Endothelial cell of umbilical vein (primary cell): ENCODE data around the gene CAMKV. TPM values are rescaled to one million over a fixed set of nuclear protein-coding genes. Genes with fewer than 3 reads are reported as not detected.
"Not testable (repeated sequence)": the region's sequence is repeated elsewhere in the genome, so short reads cannot be mapped to it uniquely, and the experiment has no call there.

ENCODE experiments used
- BruUV-seq: library from RNA; stranded (reverse); fragments of 400-500 nt; replicated peaks from 2 replicates; lab custom pipeline; 2021; lab: Mats Ljungman, UMichigan
- CTCF ChIA-PET: fragments of 300-600, 350-600 bp; sonication (Branson Sonifier 250); formaldehyde crosslinking; loops from one replicate; lab custom pipeline; 2021; ENCODE audit warnings: antibody characterized with exemption, inconsistent platforms; lab: Charles Lee
- POLR2A ChIA-PET: fragments of 300-600, 350-600 bp; sonication (Branson Sonifier 250); formaldehyde crosslinking; loops from one replicate; lab custom pipeline; 2021; ENCODE audit warnings: antibody characterized with exemption, inconsistent platforms; lab: Charles Lee
- DNase-seq: peaks from one replicate; pipeline ENCODE4 v3.0.0-alpha.2; 2011; ENCODE audit warnings: low read depth, low spot score
- FAIRE-seq: peaks from 2 replicates; lab custom pipeline; 2011; peaks lifted over from hg19 to GRCh38; lab: Jason Lieb, UNC
- H2AFZ ChIP-seq: 2 replicates; pipeline ENCODE4 v1.6.0; 2012; ENCODE audit warnings: low read depth, low read length, control low read depth, inconsistent platforms
- H3K27ac ChIP-seq: 2 replicates; pipeline ENCODE4 v1.5.1; 2011; ENCODE audit warnings: low read depth, mild to moderate bottlenecking, control low read depth, low read length, moderate library complexity; ENCODE audit not compliant: insufficient read depth
- H3K27me3 ChIP-seq, 2 experiments: 2 replicates each; pipeline versions ENCODE4 v1.6.0 to v1.6.1; 2011; ENCODE audit warnings: low read length in 2 of 2, mixed read lengths in 1 of 2; ENCODE audit not compliant: control insufficient read depth in 2 of 2, insufficient read depth in 2 of 2
- H3K36me3 ChIP-seq, 2 experiments: 2 replicates in 1 of 2; 3 replicates in 1 of 2; pipeline ENCODE4 v1.5.1; 2011; ENCODE audit warnings: low read length in 2 of 2, mild to moderate bottlenecking in 1 of 2, moderate library complexity in 1 of 2; ENCODE audit not compliant: control insufficient read depth in 2 of 2, insufficient read depth in 2 of 2; ENCODE audit errors: extremely low read depth in 1 of 2
- H3K4me1 ChIP-seq: 3 replicates; pipeline ENCODE4 v1.5.1; 2011; ENCODE audit warnings: mild to moderate bottlenecking, low read length; ENCODE audit not compliant: control insufficient read depth, insufficient read depth; ENCODE audit errors: extremely low read depth
- H3K4me2 ChIP-seq: 2 replicates; pipeline ENCODE4 v1.6.1; 2011; ENCODE audit warnings: low read length, control low read depth, mixed read lengths; ENCODE audit not compliant: insufficient read depth
- H3K4me3 ChIP-seq, 3 experiments: fragments of 200-600 bp in 1 of 3; sonication (generic), shearing (Covaris generic) in 1 of 3; replicated peaks in 1 of 3; 2 replicates each; pipeline ENCODE4 v1.5.1; 2011 to 2016; ENCODE audit warnings: control low read depth in 3 of 3, low read length in 3 of 3, mild to moderate bottlenecking in 2 of 3, inconsistent platforms in 1 of 3, low read depth in 1 of 3, moderate library complexity in 1 of 3; ENCODE audit not compliant: insufficient read depth in 1 of 3
- H3K79me2 ChIP-seq: 2 replicates; pipeline ENCODE4 v1.6.0; 2012; ENCODE audit warnings: low read length, inconsistent platforms; ENCODE audit not compliant: control insufficient read depth, insufficient read depth
- H3K9ac ChIP-seq: replicated peaks from 2 replicates; pipeline ENCODE3; 2011; ENCODE audit warnings: low read length, control low read depth; ENCODE audit not compliant: insufficient read depth; ENCODE audit errors: extremely low read depth
- H3K9me1 ChIP-seq: replicated peaks from 3 replicates; pipeline ENCODE4 v1.6.0; 2011; ENCODE audit warnings: mild to moderate bottlenecking, low read length; ENCODE audit not compliant: control insufficient read depth, insufficient read depth; ENCODE audit errors: extremely low read depth
- H3K9me3 ChIP-seq: replicated peaks from 2 replicates; pipeline ENCODE4 v1.5.1; 2012; ENCODE audit warnings: low read length, inconsistent platforms; ENCODE audit not compliant: control insufficient read depth, insufficient read depth
- H4K20me1 ChIP-seq: replicated peaks from 2 replicates; pipeline ENCODE3; 2011; ENCODE audit warnings: mild to moderate bottlenecking, low read length; ENCODE audit not compliant: control insufficient read depth, insufficient read depth; ENCODE audit errors: extremely low read depth
- EZH2 ChIP-seq: IDR thresholded peaks from 2 replicates; pipeline ENCODE4 v1.6.1; 2012; ENCODE audit warnings: borderline replicate concordance, low read depth, mild to moderate bottlenecking, moderate library complexity, low read length, inconsistent platforms; ENCODE audit not compliant: severe bottlenecking
- FOS ChIP-seq: IDR thresholded peaks from 2 replicates; pipeline ENCODE4 v1.6.1; 2011; ENCODE audit warnings: mild to moderate bottlenecking, low read length, moderate library complexity, borderline replicate concordance; ENCODE audit not compliant: insufficient read depth
- dilution Hi-C: fragments of 300-500 bp; cut with MboI; formaldehyde crosslinking; loops from one replicate; pipeline ENCODE4 v1.15.0; 2019; ENCODE audit warnings: low sequenced_read_pairs; ENCODE audit not compliant: extremely low pct_ligation_motif_present
- intact Hi-C: fragments of 100-400 bp; cut with micrococcal nuclease; formaldehyde crosslinking; loops from one replicate; pipeline ENCODE4 v1.10.0; 2022
- polyA plus RNA-seq, 4 experiments: library from polyadenylated mRNA; depleted of rRNA in 3 of 4; stranded (reverse) in 3 of 4; unstranded in 1 of 4; fragments of >200 nt; gene quantifications; 2 replicates each; pipeline versions ENCODE4 v1.2.1 to v1.2.3, GENCODE V29; 2011 to 2012; ENCODE audit warnings: missing spikeins in 1 of 4
- total RNA-seq: library from RNA; stranded (reverse); gene quantifications from 2 replicates; pipeline ENCODE4 v1.2.3, GENCODE V29; 2021
- TF ChIP-seq, protein P1 (sequence below), 2 donors: IDR thresholded peaks; 1 replicate in 1 of 2; 2 replicates in 1 of 2; pipeline ENCODE4 v1.5.1; 2011; ENCODE audit warnings: low read length in 2 of 2, mild to moderate bottlenecking in 2 of 2, moderate library complexity in 2 of 2, control low read depth in 1 of 2, inconsistent platforms in 1 of 2, low read depth in 1 of 2; ENCODE audit not compliant: insufficient read depth in 1 of 2; ENCODE audit errors: extremely low read depth in 1 of 2

The CAMKV gene
- total and polyA plus RNA-seq, 2 donors (not counting 3 experiments of a cell fraction or from before 2014, with no cell fraction given) = not detected

DNA sequence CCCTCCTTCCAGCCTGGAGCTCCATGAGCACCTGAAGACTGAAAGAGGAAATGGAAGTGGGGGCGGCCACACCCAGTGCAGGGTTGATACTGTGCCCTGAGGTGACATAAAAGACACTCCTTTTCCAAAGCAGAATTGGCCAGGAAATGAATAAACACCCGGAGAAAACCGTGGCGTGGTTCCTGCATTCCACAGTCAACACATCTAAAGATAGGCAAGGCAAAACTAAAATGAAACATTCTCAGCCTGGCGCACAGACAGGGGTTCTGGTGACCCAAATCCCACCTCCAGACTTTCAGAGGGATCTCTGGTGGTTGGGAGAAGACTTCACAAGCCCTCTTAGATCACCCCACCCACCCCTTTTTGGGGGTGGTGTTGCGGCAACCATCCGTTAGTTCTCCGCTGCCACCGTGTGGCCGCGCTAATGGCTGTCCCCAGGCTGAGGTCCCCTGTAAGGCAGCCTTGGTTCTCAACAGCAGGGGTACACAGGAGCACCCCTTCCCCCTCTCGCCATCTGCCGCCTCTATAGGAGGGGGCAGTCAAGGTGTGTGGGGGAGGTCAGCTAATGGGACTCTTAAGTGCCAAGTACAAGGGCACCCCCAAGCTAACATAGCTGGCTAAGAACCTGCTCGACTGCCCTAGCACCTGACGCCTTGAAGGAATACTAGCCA lies 36.5 kb upstream of the CAMKV start:
- DNase-seq (peak; percentile 64), FAIRE-seq (peak; percentile 80)
- Histone ChIP-seq H3K9ac (no peak overlapping the region), H3K79me2 (no peaks in the 10 kb centered on the region), H3K4me2 (peak overlapping the region; percentile 78), H3K4me3 (peak overlapping the region in 1 of 3 experiments; percentile 41), H3K4me1 (peaks cover 14% of the 10 kb centered on the region), H3K9me1 (no peaks in the 10 kb centered on the region), H3K9me3 (no peaks in the 10 kb centered on the region), H3K27me3 (no peaks in the 10 kb centered on the region), H3K27ac (no peak overlapping the region), H2AFZ (peak overlapping the region; percentile 90), H4K20me1 (no peaks in the 10 kb centered on the region), H3K36me3 (peaks cover 0 to 4% of the 10 kb centered on the region in 2 experiments)
- intact Hi-C loops (loop anchor here (1.0 to 2.0 kb wide), 5 partner anchors 49 to 203 kb away; partner anchors contain the start of genes AMIGO3, INKA1 and TRAIP), dilution Hi-C loops (no loop called here)
- no TSS peak for BruUV-seq
- CTCF ChIA-PET = interaction anchor here (0.6 to 4.0 kb wide), 11 partner anchors 9 to 205 kb away, joined by 3 to 25 read pairs (median 4); partner anchors contain the start of genes AMIGO3 and INKA1
- POLR2A ChIA-PET = no interaction called here
- TF ChIP-seq EZH2 (no peak), FOS (no peak)
- TF ChIP-seq, protein P1, sequence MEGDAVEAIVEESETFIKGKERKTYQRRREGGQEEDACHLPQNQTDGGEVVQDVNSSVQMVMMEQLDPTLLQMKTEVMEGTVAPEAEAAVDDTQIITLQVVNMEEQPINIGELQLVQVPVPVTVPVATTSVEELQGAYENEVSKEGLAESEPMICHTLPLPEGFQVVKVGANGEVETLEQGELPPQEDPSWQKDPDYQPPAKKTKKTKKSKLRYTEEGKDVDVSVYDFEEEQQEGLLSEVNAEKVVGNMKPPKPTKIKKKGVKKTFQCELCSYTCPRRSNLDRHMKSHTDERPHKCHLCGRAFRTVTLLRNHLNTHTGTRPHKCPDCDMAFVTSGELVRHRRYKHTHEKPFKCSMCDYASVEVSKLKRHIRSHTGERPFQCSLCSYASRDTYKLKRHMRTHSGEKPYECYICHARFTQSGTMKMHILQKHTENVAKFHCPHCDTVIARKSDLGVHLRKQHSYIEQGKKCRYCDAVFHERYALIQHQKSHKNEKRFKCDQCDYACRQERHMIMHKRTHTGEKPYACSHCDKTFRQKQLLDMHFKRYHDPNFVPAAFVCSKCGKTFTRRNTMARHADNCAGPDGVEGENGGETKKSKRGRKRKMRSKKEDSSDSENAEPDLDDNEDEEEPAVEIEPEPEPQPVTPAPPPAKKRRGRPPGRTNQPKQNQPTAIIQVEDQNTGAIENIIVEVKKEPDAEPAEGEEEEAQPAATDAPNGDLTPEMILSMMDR (IDR thresholded peaks at IDR 0.05; ENCODE audit: extremely low read depth in 1 of 2, insufficient read depth in 1 of 2, low read depth in 1 of 2, low read length in 2 of 2) = peak; percentile 63 to 80

DNA sequence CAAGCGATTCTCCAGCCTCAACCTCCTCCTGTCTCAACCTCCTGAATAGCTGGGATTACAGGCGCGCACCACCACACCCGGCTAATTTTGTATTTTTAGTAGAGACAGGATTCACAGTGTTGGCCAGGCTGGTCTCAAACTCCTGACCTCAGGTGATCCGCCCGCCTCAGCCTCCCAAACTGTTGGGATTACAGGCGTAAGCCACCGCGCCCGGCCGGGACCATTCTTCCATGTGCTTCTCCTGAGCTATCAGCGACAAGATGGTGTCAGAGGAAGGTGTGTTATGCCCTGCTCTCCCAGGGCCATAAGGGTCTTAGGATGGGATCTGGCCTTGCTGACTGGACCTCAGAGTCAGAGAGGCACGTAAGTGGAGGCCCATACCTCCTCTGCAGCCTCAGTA lies 34.7 kb upstream of the CAMKV start:
- intact Hi-C loops, H3K4me2 ChIP-seq: not testable (repeated sequence)
- CTCF ChIA-PET = interaction anchor here (1.8 to 4.0 kb wide), 3 partner anchors 63 to 201 kb away, joined by 6 to 25 read pairs (median 18); partner anchors contain the start of gene INKA1

More for the DNA sequence above, 34.7 kb upstream of the CAMKV start:
- peaks cover 14% of the 10 kb centered on the region for H3K4me1 ChIP-seq
- H3K9me3 ChIP-seq, H3K9me1 ChIP-seq, H3K27me3 ChIP-seq, dilution Hi-C loops, H3K9ac ChIP-seq, H3K36me3 ChIP-seq, BruUV-seq, FAIRE-seq, POLR2A ChIA-PET, H2AFZ ChIP-seq, H3K4me3 ChIP-seq, H3K79me2 ChIP-seq, H4K20me1 ChIP-seq, H3K27ac ChIP-seq, DNase-seq: not testable (repeated sequence)
